ENCODE data around the gene ACIN1. TPM values are rescaled to one million over a fixed set of nuclear protein-coding genes. Genes with fewer than 3 reads are reported as not detected.
A peak's percentile ranks its signal among the peaks of the same experiment; 100 is the strongest.

Gene ACIN1
- total and polyA plus RNA-seq, 9 of the 15 experiments (the other 6 are each of a cell fraction or from before 2014, with no cell fraction given), result 5.0 to 196 (median 129) TPM

GRCh38 chr14:23057757-23058653 is 36.9 kb downstream of the ACIN1 start (continued):
- TF ChIP-seq NR2C2 (CRISPR knock-in tag; IDR thresholded peaks at IDR 0.05), result no peak
- no peak for TF ChIP-seq NR2C2 (tag; IDR thresholded peaks at IDR 0.05)
- peak; percentile 26; the same call in 1 of the 2 replicates for TF ChIP-seq THAP12 (CRISPR knock-in tag; IDR thresholded peaks at IDR 0.05)
- 0 out of 2 replicates have a peak, but pooled peaks have one; percentile 45 for TF ChIP-seq STAT6 (CRISPR knock-in tag; IDR thresholded peaks at IDR 0.05)
- TF ChIP-seq CHD7 (IDR thresholded peaks at IDR 0.05; ENCODE audit: low read depth, low read length), result no peak
- TF ChIP-seq POLR2G (IDR thresholded peaks at IDR 0.05; ENCODE audit: low read depth, low read length), result peak; percentile 86
- no peak for TF ChIP-seq ZNF3 (CRISPR knock-in tag; IDR thresholded peaks at IDR 0.05)
- no peak for TF ChIP-seq JUN (IDR thresholded peaks at IDR 0.05; ENCODE audit: borderline replicate concordance, low read depth, low read length)
- no peak for TF ChIP-seq JUN (CRISPR knock-in tag; IDR thresholded peaks at IDR 0.05; ENCODE audit: borderline replicate concordance)

Measured in K562 (cell line).